Fibroblast of villous mesenchyme (primary cell): ENCODE data around the gene POLR1G. TPM values are rescaled to one million over a fixed set of nuclear protein-coding genes. Genes with fewer than 3 reads are reported as not detected.
"Not testable (repeated sequence)": the region's sequence is repeated elsewhere in the genome, so short reads cannot be mapped to it uniquely, and the experiment has no call there.

Source experiments
- DNase-seq: peaks from one replicate; pipeline ENCODE4 v3.0.0-alpha.2; 2010; ENCODE audit warnings: low read depth
- H3K4me3 ChIP-seq: 2 replicates; pipeline ENCODE4 v1.5.1; 2011; ENCODE audit warnings: low read depth, mild to moderate bottlenecking, low read length
- CTCF ChIP-seq: IDR thresholded peaks from 2 replicates; pipeline ENCODE4 v1.5.1; 2012; ENCODE audit warnings: low read depth, mild to moderate bottlenecking, low read length; ENCODE audit not compliant: insufficient read depth
- total RNA-seq: library from RNA; depleted of rRNA; stranded (reverse); fragments of >200 nt; gene quantifications from 2 replicates; pipeline ENCODE4 v1.2.3, GENCODE V29; 2012

The POLR1G gene
- total RNA-seq, 1 donor = 13.4 TPM

GRCh38 chr19:45421947-45422498 is 15.6 kb downstream of the POLR1G start:
- no peak for DNase-seq
- H3K4me3 ChIP-seq = no peak overlapping the region
- TF ChIP-seq CTCF = no peak

GRCh38 chr19:45423033-45423588 is 16.7 kb downstream of the POLR1G start:
- peak overlapping the region; percentile 81 for H3K4me3 ChIP-seq
- DNase-seq = no peak
- no peak for TF ChIP-seq CTCF

GRCh38 chr19:45423589-45424190 is 17.2 kb downstream of the POLR1G start, which contains the start of gene ERCC1:
ERCC1 (minus strand) TSS chr19:45423917; CDS start chr19:45423374, 543 bp downstream.
- peak within 1 kb of the TSS; percentile 81 for H3K4me3 ChIP-seq
- TF ChIP-seq CTCF = no peak
- peak; percentile 95 for DNase-seq

- DNase-seq = peak; percentile 96
- peak overlapping the region; percentile 81 for H3K4me3 ChIP-seq
- TF ChIP-seq CTCF = no peak
These were observed 18.0 kb downstream of the POLR1G start for GRCh38 chr19:45424191-45425058.

- peak; percentile 47 for DNase-seq
- TF ChIP-seq CTCF = peak; percentile 56
- H3K4me3 ChIP-seq = peak overlapping the region; percentile 70
These were observed 22.2 kb downstream of the POLR1G start for GRCh38 chr19:45428384-45429231.

- not testable (repeated sequence) for H3K4me3 ChIP-seq, DNase-seq
These were observed 23.5 kb downstream of the POLR1G start for GRCh38 chr19:45429896-45430295.

- H3K4me3 ChIP-seq = not testable (repeated sequence)
- peak; percentile 85 for DNase-seq
These were observed 24.6 kb downstream of the POLR1G start for GRCh38 chr19:45431008-45431407.

GRCh38 chr19:45432543-45432942 is 26.1 kb downstream of the POLR1G start:
- DNase-seq, H3K4me3 ChIP-seq: not testable (repeated sequence)
